ENCODE data around the gene CFTR.

- no peak for TF ChIP-seq KDM1A (IDR thresholded peaks at IDR 0.05; ENCODE audit: low read depth)
- no peak for TF ChIP-seq CTCF (IDR thresholded peaks at IDR 0.05)
- TF ChIP-seq HDAC2 (IDR thresholded peaks at IDR 0.05): no peak
- no peak for TF ChIP-seq NPAS2 (CRISPR knock-in tag; IDR thresholded peaks at IDR 0.05; ENCODE audit: borderline replicate concordance)
- TF ChIP-seq USF2 (IDR thresholded peaks at IDR 0.05): no peak
- no peak for TF ChIP-seq RCOR1 (IDR thresholded peaks at IDR 0.05; ENCODE audit: low read depth, low read length)
- no peak for TF ChIP-seq SREBF2 (IDR thresholded peaks at IDR 0.05)
- no peak for TF ChIP-seq REST (IDR thresholded peaks at IDR 0.05)
- TF ChIP-seq MYC (IDR thresholded peaks at IDR 0.05; ENCODE audit: borderline replicate concordance, low read length): no peak
- no peak for TF ChIP-seq MAZ (IDR thresholded peaks at IDR 0.05; ENCODE audit: borderline replicate concordance, low read depth, low read length)
- TF ChIP-seq CHD4 (IDR thresholded peaks at IDR 0.05; ENCODE audit: borderline replicate concordance): no peak
- no peak for TF ChIP-seq EP300 (IDR thresholded peaks at IDR 0.05)
Observed at GRCh38 chr7:117492649-117493048, 12.8 kb downstream of the CFTR start.
